Peyer's patch (tissue), 4 donors: Measurements from ENCODE around the gene AGO3. TPM values are rescaled to one million over a fixed set of nuclear protein-coding genes. Genes with fewer than 3 reads are reported as not detected.

Source experiments
- DNase-seq, 3 donors: peaks; one replicate each; pipeline ENCODE4 v3.0.0-alpha.2; 2017 to 2019
- H3K27ac ChIP-seq, 4 donors: fragments of 200-600 bp; sonication (generic); one replicate each; pipeline ENCODE4 v1.5.1; 2016 to 2019
- H3K27me3 ChIP-seq, 2 donors: fragments of 200-600 bp; sonication (generic); one replicate each; pipeline ENCODE4 v1.5.1; 2019
- H3K36me3 ChIP-seq, 3 donors: fragments of 200-600 bp; sonication (generic); one replicate each; pipeline ENCODE4 v1.5.1; 2016 to 2019
- H3K4me1 ChIP-seq, 4 donors: fragments of 200-600 bp; sonication (generic); one replicate each; pipeline ENCODE4 v1.5.1; 2016 to 2019
- H3K4me3 ChIP-seq, 4 donors: fragments of 200-600 bp; sonication (generic); 1 replicate in 3 of 4; 2 replicates in 1 of 4; pipeline ENCODE4 v1.5.1; 2016 to 2019; ENCODE audit warnings: mild to moderate bottlenecking in 1 of 4
- H3K9me3 ChIP-seq, 4 donors: fragments of 200-600 bp; sonication (generic); one replicate each; pipeline ENCODE4 v1.5.1; 2016 to 2019; ENCODE audit warnings: mild to moderate bottlenecking in 1 of 4
- POLR2A ChIP-seq, 2 donors: fragments of 450-650 bp; IDR thresholded peaks; one replicate each; pipeline ENCODE4 v1.5.1; 2017; ENCODE audit warnings: antibody characterized with exemption in 2 of 2, mild to moderate bottlenecking in 2 of 2, moderate library complexity in 2 of 2
- total RNA-seq, 4 donors: library from RNA; depleted of rRNA; stranded (reverse); fragments of >200 nt; gene quantifications; one replicate each; pipeline ENCODE4 v1.1.0, GENCODE V29; 2016
- TF ChIP-seq, protein P1 (sequence below), 6 experiments: fragments of 450-650 bp in 4 of 6; fragments of 200-600 bp in 2 of 6; sonication (generic) in 1 of 6; IDR thresholded peaks; one replicate each; pipeline ENCODE4 v1.5.1; 2017 to 2019; ENCODE audit warnings: antibody characterized with exemption in 6 of 6, mild to moderate bottlenecking in 3 of 6, moderate library complexity in 1 of 6

Gene AGO3
- total RNA-seq, 4 donors from 2014 or later, result 12.1 to 33.0 (median 18.6) TPM

DNA sequence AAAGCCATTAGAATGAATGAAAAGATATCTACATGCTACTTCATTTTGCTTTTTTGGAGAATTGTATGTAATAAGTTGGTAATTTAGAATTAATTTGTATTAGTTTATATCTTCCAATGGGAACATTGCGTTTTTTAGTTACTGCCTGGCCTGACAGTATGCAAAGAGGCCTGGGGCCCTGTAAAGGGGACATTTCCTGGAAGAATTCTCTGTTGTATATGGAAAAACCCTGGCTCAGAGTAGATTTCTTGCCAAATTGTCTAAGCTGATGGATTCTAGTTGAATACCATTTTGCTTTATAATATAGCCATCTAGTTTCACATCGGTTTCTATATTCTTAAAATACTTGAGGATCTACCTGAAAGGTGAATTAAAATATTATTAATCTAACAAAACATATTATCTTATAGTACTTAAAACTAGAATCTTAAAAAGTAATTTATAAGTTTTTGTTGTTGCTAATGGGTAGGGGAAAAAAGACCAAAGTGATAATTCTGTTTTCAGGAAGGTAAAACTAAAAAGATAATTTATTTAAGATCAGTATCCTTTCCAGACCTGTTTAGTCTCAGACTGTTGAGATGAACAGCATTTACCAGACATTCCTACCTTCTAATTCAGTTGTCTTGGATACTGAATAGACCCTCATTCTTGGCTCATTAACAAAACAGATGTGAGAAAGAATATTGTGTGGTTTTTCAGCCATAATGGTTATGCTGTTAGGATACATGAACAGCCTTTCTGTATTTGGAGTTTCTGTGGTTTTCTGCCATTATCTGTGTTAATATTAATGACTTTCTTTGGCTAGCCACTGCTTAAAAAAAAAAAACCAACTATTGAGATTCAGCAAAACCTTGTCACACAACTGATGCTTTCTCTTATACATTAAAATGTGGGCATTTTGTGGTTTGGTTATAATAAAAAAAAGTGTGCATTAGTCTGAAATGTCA lies 4.8 kb downstream of the AGO3 start:
- H3K4me3 ChIP-seq, result no peak overlapping the region
- H3K27ac ChIP-seq, result no peak overlapping the region
- H3K36me3 ChIP-seq, result no peaks in the 10 kb centered on the region
- no peak for DNase-seq
- peaks cover 0 to 21% (median 3%) of the 10 kb centered on the region in 4 donors for H3K4me1 ChIP-seq
- no peaks in the 10 kb centered on the region for H3K27me3 ChIP-seq
- no peaks in the 10 kb centered on the region for H3K9me3 ChIP-seq
- TF ChIP-seq POLR2A (IDR thresholded peaks at IDR 0.05), result no peak
- TF ChIP-seq, protein P1, sequence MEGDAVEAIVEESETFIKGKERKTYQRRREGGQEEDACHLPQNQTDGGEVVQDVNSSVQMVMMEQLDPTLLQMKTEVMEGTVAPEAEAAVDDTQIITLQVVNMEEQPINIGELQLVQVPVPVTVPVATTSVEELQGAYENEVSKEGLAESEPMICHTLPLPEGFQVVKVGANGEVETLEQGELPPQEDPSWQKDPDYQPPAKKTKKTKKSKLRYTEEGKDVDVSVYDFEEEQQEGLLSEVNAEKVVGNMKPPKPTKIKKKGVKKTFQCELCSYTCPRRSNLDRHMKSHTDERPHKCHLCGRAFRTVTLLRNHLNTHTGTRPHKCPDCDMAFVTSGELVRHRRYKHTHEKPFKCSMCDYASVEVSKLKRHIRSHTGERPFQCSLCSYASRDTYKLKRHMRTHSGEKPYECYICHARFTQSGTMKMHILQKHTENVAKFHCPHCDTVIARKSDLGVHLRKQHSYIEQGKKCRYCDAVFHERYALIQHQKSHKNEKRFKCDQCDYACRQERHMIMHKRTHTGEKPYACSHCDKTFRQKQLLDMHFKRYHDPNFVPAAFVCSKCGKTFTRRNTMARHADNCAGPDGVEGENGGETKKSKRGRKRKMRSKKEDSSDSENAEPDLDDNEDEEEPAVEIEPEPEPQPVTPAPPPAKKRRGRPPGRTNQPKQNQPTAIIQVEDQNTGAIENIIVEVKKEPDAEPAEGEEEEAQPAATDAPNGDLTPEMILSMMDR (IDR thresholded peaks at IDR 0.05), result no peak

DNA sequence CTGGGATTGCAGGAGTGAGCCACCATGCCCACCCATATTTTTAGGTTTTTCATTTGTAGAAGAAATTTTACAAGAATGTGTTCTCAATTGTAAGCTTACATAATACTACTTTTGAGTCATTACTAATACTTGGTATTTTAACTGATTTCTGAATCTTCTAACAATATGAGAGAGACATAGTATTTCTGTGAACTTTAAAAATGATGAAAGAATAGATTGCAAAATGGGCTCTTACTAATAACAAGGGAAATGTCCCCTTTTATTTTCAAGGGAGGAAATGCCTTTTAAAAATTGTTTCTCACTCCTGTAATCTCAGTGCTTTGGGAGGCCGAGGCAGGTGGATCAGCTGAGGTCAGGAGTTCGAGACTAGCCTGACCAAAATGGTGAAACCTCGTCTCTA lies 5.9 kb downstream of the AGO3 start:
- H3K36me3 ChIP-seq, result no peaks in the 10 kb centered on the region
- no peaks in the 10 kb centered on the region for H3K9me3 ChIP-seq
- TF ChIP-seq, protein P1 (IDR thresholded peaks at IDR 0.05), result no peak
- TF ChIP-seq POLR2A (IDR thresholded peaks at IDR 0.05), result no peak
- no peak overlapping the region for H3K27ac ChIP-seq
- H3K4me1 ChIP-seq, result peaks cover 0 to 20% (median 2%) of the 10 kb centered on the region in 4 donors
- no peaks in the 10 kb centered on the region for H3K27me3 ChIP-seq
- no peak overlapping the region for H3K4me3 ChIP-seq
- DNase-seq, result no peak

GRCh38 chr1:35939484-35939883 lies 8.6 kb downstream of the AGO3 start:
- Histone ChIP-seq H3K36me3 (no peaks in the 10 kb centered on the region), H3K4me1 (no peaks in the 10 kb centered on the region), H3K4me3 (no peak overlapping the region), H3K27ac (no peak overlapping the region), H3K9me3 (no peaks in the 10 kb centered on the region), H3K27me3 (no peaks in the 10 kb centered on the region)
- TF ChIP-seq POLR2A (IDR thresholded peaks at IDR 0.05), result no peak
- TF ChIP-seq, protein P1 (IDR thresholded peaks at IDR 0.05), result no peak
- no peak for DNase-seq

DNA sequence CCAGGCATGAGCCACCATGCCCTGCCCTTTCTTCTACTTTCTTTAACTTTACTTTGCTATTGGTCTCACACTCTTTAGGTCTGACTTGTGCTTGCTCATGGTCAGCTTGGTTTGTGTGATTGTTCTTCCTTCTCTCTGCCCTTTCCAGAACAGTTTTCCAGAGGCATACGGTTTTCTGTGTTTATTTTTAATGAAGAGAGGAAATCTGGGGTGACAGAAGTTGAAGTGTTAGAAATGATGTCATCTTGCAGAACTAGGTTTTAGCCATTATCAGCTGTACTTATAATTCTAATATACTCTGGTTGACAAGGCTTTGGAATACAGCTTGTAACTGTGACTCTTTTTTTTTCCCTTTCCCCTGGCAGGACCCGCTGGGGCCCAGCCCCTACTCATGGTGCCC lies 14.4 kb downstream of the AGO3 start:
- Histone ChIP-seq H3K27ac (no peak overlapping the region), H3K4me3 (no peak overlapping the region), H3K27me3 (no peaks in the 10 kb centered on the region), H3K4me1 (no peaks in the 10 kb centered on the region), H3K36me3 (no peaks in the 10 kb centered on the region), H3K9me3 (no peaks in the 10 kb centered on the region)
- TF ChIP-seq, protein P1 (IDR thresholded peaks at IDR 0.05), result no peak
- TF ChIP-seq POLR2A (IDR thresholded peaks at IDR 0.05), result no peak
- no peak for DNase-seq

DNA sequence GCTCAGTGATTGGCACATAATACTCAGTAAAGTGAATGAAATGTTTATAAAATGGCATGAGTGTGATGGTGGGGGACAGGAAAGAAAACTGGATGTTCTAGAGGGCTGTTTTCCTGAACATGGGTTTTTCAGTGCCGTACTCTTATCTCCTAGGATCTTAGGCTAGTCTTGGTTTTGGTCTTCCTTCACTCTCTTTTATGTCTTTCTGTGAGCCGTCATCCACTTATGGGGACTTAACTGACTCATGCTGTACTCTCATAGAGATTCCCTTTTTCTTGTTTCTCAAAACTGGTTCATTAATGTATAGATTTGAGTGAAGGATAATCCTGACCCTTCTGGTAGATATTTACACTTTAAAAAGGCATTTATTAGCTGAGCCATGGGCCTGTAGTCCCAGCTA lies 16.6 kb downstream of the AGO3 start:
- Histone ChIP-seq H3K4me1 (no peaks in the 10 kb centered on the region), H3K27ac (no peak overlapping the region), H3K9me3 (no peaks in the 10 kb centered on the region), H3K27me3 (no peaks in the 10 kb centered on the region), H3K4me3 (no peak overlapping the region), H3K36me3 (no peaks in the 10 kb centered on the region)
- DNase-seq, result no peak
- no peak for TF ChIP-seq POLR2A (IDR thresholded peaks at IDR 0.05)
- TF ChIP-seq, protein P1 (IDR thresholded peaks at IDR 0.05), result no peak
